ENCODE measurements around the gene AHCYL2.
A peak's percentile ranks its signal among the peaks of the same experiment; 100 is the strongest.
"Not testable (repeated sequence)": the region's sequence is repeated elsewhere in the genome, so short reads cannot be mapped to it uniquely, and the experiment has no call there.

Gene AHCYL2

GRCh38 chr7:129209067-129209926 lies 15.5 kb upstream of the AHCYL2 start:
- no peak for DNase-seq (ENCODE audit: low read depth)

- DNase-seq (ENCODE audit: low read depth), result peak; percentile 48
Measured at GRCh38 chr7:129210256-129210988, 14.4 kb upstream of the AHCYL2 start.

- no peak for DNase-seq (ENCODE audit: low read depth)
Measured at GRCh38 chr7:129210989-129211312, 13.9 kb upstream of the AHCYL2 start.

- DNase-seq (ENCODE audit: low read depth), result no peak
Measured at GRCh38 chr7:129212126-129212525, 12.7 kb upstream of the AHCYL2 start.

GRCh38 chr7:129212596-129212995 lies 12.2 kb upstream of the AHCYL2 start:
- DNase-seq (ENCODE audit: low read depth), result no peak

- peak; percentile 10 for DNase-seq (ENCODE audit: low read depth)
Measured at GRCh38 chr7:129213828-129214227, 11.0 kb upstream of the AHCYL2 start.

GRCh38 chr7:129215691-129216090 lies 9.1 kb upstream of the AHCYL2 start:
- not testable (repeated sequence) for DNase-seq (ENCODE audit: low read depth)

- DNase-seq (ENCODE audit: low read depth), result not testable (repeated sequence)
Measured at GRCh38 chr7:129216101-129216715, 8.6 kb upstream of the AHCYL2 start.

- not testable (repeated sequence) for DNase-seq (ENCODE audit: low read depth)
Measured at GRCh38 chr7:129216821-129217416, 7.9 kb upstream of the AHCYL2 start.

GRCh38 chr7:129218514-129219062 lies 6.2 kb upstream of the AHCYL2 start:
- DNase-seq (ENCODE audit: low read depth), result peak; percentile 69

GRCh38 chr7:129219166-129219565 lies 5.7 kb upstream of the AHCYL2 start:
- DNase-seq (ENCODE audit: low read depth), result not testable (repeated sequence)

GRCh38 chr7:129222064-129222463 lies 2.8 kb upstream of the AHCYL2 start:
- DNase-seq (ENCODE audit: low read depth), result no peak

GRCh38 chr7:129225206-129225930 lies 538 bp downstream of the AHCYL2 start:
- DNase-seq (ENCODE audit: low read depth), result peak; percentile 54

GRCh38 chr7:129225931-129226572 lies 1.2 kb downstream of the AHCYL2 start:
- DNase-seq (ENCODE audit: low read depth), result no peak

GRCh38 chr7:129227646-129228578 lies 3.1 kb downstream of the AHCYL2 start:
- no peak for DNase-seq (ENCODE audit: low read depth)

GRCh38 chr7:129228633-129229032 lies 3.8 kb downstream of the AHCYL2 start:
- no peak for DNase-seq (ENCODE audit: low read depth)

GRCh38 chr7:129231666-129232065 lies 6.8 kb downstream of the AHCYL2 start:
- no peak for DNase-seq (ENCODE audit: low read depth)

- no peak for DNase-seq (ENCODE audit: low read depth)
Measured at GRCh38 chr7:129238546-129238945, 13.7 kb downstream of the AHCYL2 start.

- DNase-seq (ENCODE audit: low read depth), result no peak
Measured at GRCh38 chr7:129240119-129240820, 15.4 kb downstream of the AHCYL2 start.

Data from iris pigment epithelial cell (primary cell).